Measurements from ENCODE around the gene APOBEC3H.

- TF ChIP-seq ZNF354B (CRISPR knock-in tag; IDR thresholded peaks at IDR 0.05) (no peak), HNRNPH1 (optimal IDR thresholded peaks at IDR 0.05; ENCODE audit: low read depth, low read length) (no peak), ZNF280A (IDR thresholded peaks at IDR 0.05; ENCODE audit: low read depth, partially characterized antibody) (no peak), ZFPM2 (CRISPR knock-in tag; IDR thresholded peaks at IDR 0.05) (no peak), BMI1 (IDR thresholded peaks at IDR 0.05; ENCODE audit: low read length) (no peak), ZNF644 (tag; IDR thresholded peaks at IDR 0.05; ENCODE audit: low read depth) (no peak), MED1 (CRISPR knock-in tag; IDR thresholded peaks at IDR 0.05; ENCODE audit: borderline replicate concordance) (no peak), ZBTB8A (IDR thresholded peaks at IDR 0.05; ENCODE audit: partially characterized antibody) (no peak), KLF6 (CRISPR knock-in tag; IDR thresholded peaks at IDR 0.05; ENCODE audit: borderline replicate concordance) (no peak), EP300 (IDR thresholded peaks at IDR 0.05; ENCODE audit: low read length) (no peak), ZEB2 (IDR thresholded peaks at IDR 0.05) (no peak), NFE2 (IDR thresholded peaks at IDR 0.05; ENCODE audit: low read depth) (no peak), CREB1 (IDR thresholded peaks at IDR 0.05) (no peak), CREB1 (CRISPR knock-in tag; IDR thresholded peaks at IDR 0.05) (no peak)
- TF ChIP-seq, protein P1, sequence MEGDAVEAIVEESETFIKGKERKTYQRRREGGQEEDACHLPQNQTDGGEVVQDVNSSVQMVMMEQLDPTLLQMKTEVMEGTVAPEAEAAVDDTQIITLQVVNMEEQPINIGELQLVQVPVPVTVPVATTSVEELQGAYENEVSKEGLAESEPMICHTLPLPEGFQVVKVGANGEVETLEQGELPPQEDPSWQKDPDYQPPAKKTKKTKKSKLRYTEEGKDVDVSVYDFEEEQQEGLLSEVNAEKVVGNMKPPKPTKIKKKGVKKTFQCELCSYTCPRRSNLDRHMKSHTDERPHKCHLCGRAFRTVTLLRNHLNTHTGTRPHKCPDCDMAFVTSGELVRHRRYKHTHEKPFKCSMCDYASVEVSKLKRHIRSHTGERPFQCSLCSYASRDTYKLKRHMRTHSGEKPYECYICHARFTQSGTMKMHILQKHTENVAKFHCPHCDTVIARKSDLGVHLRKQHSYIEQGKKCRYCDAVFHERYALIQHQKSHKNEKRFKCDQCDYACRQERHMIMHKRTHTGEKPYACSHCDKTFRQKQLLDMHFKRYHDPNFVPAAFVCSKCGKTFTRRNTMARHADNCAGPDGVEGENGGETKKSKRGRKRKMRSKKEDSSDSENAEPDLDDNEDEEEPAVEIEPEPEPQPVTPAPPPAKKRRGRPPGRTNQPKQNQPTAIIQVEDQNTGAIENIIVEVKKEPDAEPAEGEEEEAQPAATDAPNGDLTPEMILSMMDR (IDR thresholded peaks at IDR 0.05 in 2 of 3, conservative IDR thresholded peaks at IDR 0.05 in 1 of 3; ENCODE audit: insufficient read depth in 2 of 3, low read depth in 1 of 3, low read length in 3 of 3) = no peak
These were observed 33.2 kb downstream of the APOBEC3H start for GRCh38 chr22:39130152-39130704.

All from K562 (cell line).